Gastrocnemius medialis (tissue), 4 donors: ENCODE results near the gene GALNT14.

Source experiments
- CTCF ChIP-seq, 5 experiments: fragments of 450-650 bp in 3 of 5; fragments of 200-600 bp in 2 of 5; sonication (generic) in 2 of 5; IDR thresholded peaks in 4 of 5; conservative IDR thresholded peaks in 1 of 5; 1 replicate in 4 of 5; 2 replicates in 1 of 5; pipeline ENCODE4 v1.5.1; 2016 to 2019; ENCODE audit warnings: antibody characterized with exemption in 5 of 5, mild to moderate bottlenecking in 3 of 5, moderate library complexity in 3 of 5
- POLR2A ChIP-seq, 2 donors: fragments of 450-650 bp; IDR thresholded peaks; one replicate each; pipeline ENCODE4 v1.6.1; 2017; ENCODE audit warnings: antibody characterized with exemption in 2 of 2, mild to moderate bottlenecking in 2 of 2, moderate library complexity in 2 of 2

GRCh38 chr2:30975156-30975555, 163.1 kb downstream of the GALNT14 start:
- TF ChIP-seq CTCF (IDR thresholded peaks at IDR 0.05 in 4 of 5, conservative IDR thresholded peaks at IDR 0.05 in 1 of 5) (no peak), POLR2A (IDR thresholded peaks at IDR 0.05) (no peak)
